Lower lobe of right lung (tissue), 2 donors: Measurements from ENCODE around the gene POLDIP3. TPM values are rescaled to one million over a fixed set of nuclear protein-coding genes. Genes with fewer than 3 reads are reported as not detected.

Experiments used
- ATAC-seq, 2 donors: fragments of 200-7000 bp; cut with Tn5 transposase; one replicate each; pipeline ENCODE4 v1.9.1; 2020 to 2022; ENCODE audit warnings: mild to moderate bottlenecking in 2 of 2, moderate library complexity in 2 of 2
- DNase-seq: peaks from one replicate; pipeline ENCODE4 v3.0.0-alpha.2; 2020
- H3K27ac ChIP-seq: fragments of 200-600 bp; one replicate; pipeline ENCODE4 v1.8.0; 2022
- H3K27me3 ChIP-seq: fragments of 200-600 bp; one replicate; pipeline ENCODE4 v1.8.0; 2022; ENCODE audit warnings: low read depth
- H3K36me3 ChIP-seq: fragments of 200-600 bp; one replicate; pipeline ENCODE4 v1.8.0; 2022; ENCODE audit warnings: mild to moderate bottlenecking
- H3K4me1 ChIP-seq: fragments of 200-600 bp; one replicate; pipeline ENCODE4 v1.8.0; 2022
- H3K4me3 ChIP-seq: fragments of 200-600 bp; one replicate; pipeline ENCODE4 v1.8.0; 2022; ENCODE audit warnings: mild to moderate bottlenecking
- H3K9me3 ChIP-seq: fragments of 200-600 bp; one replicate; pipeline ENCODE4 v1.8.0; 2022
- CTCF ChIP-seq: fragments of 200-600 bp; IDR thresholded peaks from one replicate; pipeline ENCODE4 v1.8.0; 2022; ENCODE audit warnings: antibody characterized with exemption, mild to moderate bottlenecking
- intact Hi-C: fragments of 100-400 bp; cut with DNase I; formaldehyde crosslinking; loops from one replicate; pipeline ENCODE4 v1.11.0; 2022
- total RNA-seq: library from RNA; stranded (reverse); fragmentation: NEBNext Ultra II Directional; extraction: Animal tissue kit (Norgen Biotek cat#: 25700); gene quantifications from one replicate; pipeline ENCODE4 v1.2.1, GENCODE V29; 2021
- donor health status: DM: no; HTN: yes; CAD: no; lungs with severe emphysema.

Gene POLDIP3
- total RNA-seq, 1 donor from 2014 or later = 75.0 TPM

GRCh38 chr22:42613872-42614301 lies 796 bp downstream of the POLDIP3 start:
- peaks cover 73% of the 10 kb centered on the region for H3K4me1 ChIP-seq

GRCh38 chr22:42612336-42612735 lies 2.3 kb downstream of the POLDIP3 start:
- no peak for TF ChIP-seq CTCF

More at GRCh38 chr22:42613872-42614301, 796 bp downstream of the POLDIP3 start:
- no peak for TF ChIP-seq CTCF
- DNase-seq = no peak
- intact Hi-C loops = no loop called here
- ATAC-seq = no peak
- peak overlapping the region; percentile 95 for H3K4me3 ChIP-seq
- peak overlapping the region; percentile 97 for H3K27ac ChIP-seq
- H3K36me3 ChIP-seq = peaks cover 21% of the 10 kb centered on the region
- H3K27me3 ChIP-seq = no peaks in the 10 kb centered on the region
- H3K9me3 ChIP-seq = no peaks in the 10 kb centered on the region

GRCh38 chr22:42611051-42611450 lies 3.6 kb downstream of the POLDIP3 start:
- intact Hi-C loops = no loop called here
- Histone ChIP-seq H3K4me1 (peaks cover 65% of the 10 kb centered on the region), H3K9me3 (no peaks in the 10 kb centered on the region), H3K27me3 (no peaks in the 10 kb centered on the region), H3K4me3 (no peak overlapping the region), H3K36me3 (peaks cover 19% of the 10 kb centered on the region), H3K27ac (peak overlapping the region; percentile 72)
- ATAC-seq = no peak
- no peak for DNase-seq
- no peak for TF ChIP-seq CTCF

More at GRCh38 chr22:42612336-42612735, 2.3 kb downstream of the POLDIP3 start:
- H3K4me3 ChIP-seq = peak overlapping the region; percentile 95
- no peak for ATAC-seq
- H3K27me3 ChIP-seq = no peaks in the 10 kb centered on the region
- peaks cover 19% of the 10 kb centered on the region for H3K36me3 ChIP-seq
- intact Hi-C loops = no loop called here
- peaks cover 77% of the 10 kb centered on the region for H3K4me1 ChIP-seq
- no peak for DNase-seq
- no peaks in the 10 kb centered on the region for H3K9me3 ChIP-seq
- H3K27ac ChIP-seq = peak overlapping the region; percentile 97

GRCh38 chr22:42610186-42610585 lies 4.5 kb downstream of the POLDIP3 start:
- Histone ChIP-seq H3K9me3 (no peaks in the 10 kb centered on the region), H3K4me3 (peak overlapping the region; percentile 17), H3K27me3 (no peaks in the 10 kb centered on the region), H3K36me3 (peaks cover 28% of the 10 kb centered on the region), H3K4me1 (peaks cover 63% of the 10 kb centered on the region), H3K27ac (peak overlapping the region; percentile 72)
- intact Hi-C loops = no loop called here
- no peak for TF ChIP-seq CTCF
- DNase-seq = no peak
- ATAC-seq = no peak

- H3K4me3 ChIP-seq = no peak overlapping the region
- DNase-seq (no peak), ATAC-seq (no peak)
- peaks cover 33% of the 10 kb centered on the region for H3K36me3 ChIP-seq
- H3K4me1 ChIP-seq = peaks cover 74% of the 10 kb centered on the region
- no peaks in the 10 kb centered on the region for H3K27me3 ChIP-seq
- H3K9me3 ChIP-seq = no peaks in the 10 kb centered on the region
- peak overlapping the region; percentile 72 for H3K27ac ChIP-seq
- intact Hi-C loops = no loop called here
- TF ChIP-seq CTCF = no peak
These were observed 5.8 kb downstream of the POLDIP3 start for GRCh38 chr22:42608823-42609361.
